Ovary (tissue), 10 donors: ENCODE results near the gene IL15RA. TPM values are rescaled to one million over a fixed set of nuclear protein-coding genes. Genes with fewer than 3 reads are reported as not detected.

Experiments used
- DNase-seq, 5 donors: peaks; one replicate each; pipeline ENCODE4 v3.0.0-alpha.2; 2019 to 2020
- H3K27ac ChIP-seq, 2 donors: fragments of 200-600 bp; one replicate each; pipeline versions ENCODE4 v1.5.1 to v1.8.0; 2019 to 2022
- H3K27me3 ChIP-seq: fragments of 200-600 bp; one replicate; pipeline ENCODE4 v1.8.0; 2022
- H3K36me3 ChIP-seq: fragments of 200-600 bp; sonication (generic); one replicate; pipeline ENCODE4 v1.5.1; 2019
- H3K4me1 ChIP-seq: one replicate; pipeline ENCODE4 v1.8.1; 2013; ENCODE audit warnings: mild to moderate bottlenecking, moderate library complexity; ENCODE audit not compliant: insufficient read depth
- H3K4me3 ChIP-seq: fragments of 200-600 bp; sonication (generic); one replicate; pipeline ENCODE4 v1.5.1; 2017
- H3K9me3 ChIP-seq, 2 donors: fragments of 200-600 bp in 1 of 2; sonication (generic) in 1 of 2; one replicate each; pipeline versions ENCODE4 v1.5.1 to v1.8.1; 2013 to 2019; ENCODE audit warnings: mild to moderate bottlenecking in 1 of 2, moderate library complexity in 1 of 2
- CTCF ChIP-seq, 3 donors: fragments of 450-650 bp in 2 of 3; fragments of 200-600 bp in 1 of 3; IDR thresholded peaks; one replicate each; pipeline versions ENCODE4 v1.5.1 to v1.8.0; 2016 to 2022; ENCODE audit warnings: antibody characterized with exemption in 3 of 3, mild to moderate bottlenecking in 1 of 3
- EP300 ChIP-seq: sonication (generic); formaldehyde crosslinking; IDR thresholded peaks from one replicate; pipeline ENCODE4 v1.6.1; 2017; ENCODE audit warnings: antibody characterized with exemption
- POLR2A ChIP-seq: fragments of 450-650 bp; IDR thresholded peaks from one replicate; pipeline ENCODE4 v1.6.1; 2017; ENCODE audit warnings: antibody characterized with exemption, mild to moderate bottlenecking, moderate library complexity
- WGBS, 3 donors: extraction: QIAGEN DNeasy Blood & Tissue Kit in 1 of 3; methylation state at CpG; one replicate each; pipeline versions ENCODE4 v1.1.5 to v1.1.7; 2013 to 2017; 5-methylcytosine and 5-hydroxymethylcytosine counted together
- intact Hi-C, 4 donors: fragments of 100-400 bp; cut with DNase I; formaldehyde crosslinking; loops; one replicate each; pipeline versions ENCODE4 v1.11.0 to v1.15.1; 2022 to 2023
- long read RNA-seq, 3 donors: library from polyadenylated mRNA in 2 of 3; unstranded in 2 of 3; transcript quantifications; one replicate each; pipeline ENCODE4 v2.0.0 and lab custom pipeline, GENCODE V29; 2021 to 2026
- polyA plus RNA-seq, 2 donors: library from polyadenylated mRNA; stranded (reverse); fragments of 200-250 nt in 1 of 2; fragments of 350-450 nt in 1 of 2; fragmentation: Illumina TruSeq in 1 of 2; extraction: RNeasy Lipid Tissue Mini Kit (QIAGEN cat#74804) in 1 of 2; gene quantifications; one replicate each; pipeline ENCODE4 v1.2.3, GENCODE V29; 2013 to 2014
- total RNA-seq, 7 donors: library from RNA; depleted of rRNA in 2 of 7; stranded (reverse); fragments of >200 nt in 2 of 7; fragmentation: NEBNext Ultra II Directional in 3 of 7; extraction: Animal tissue kit (Norgen Biotek cat#: 25700) in 3 of 7; gene quantifications; one replicate each; pipeline versions ENCODE4 v1.1.0 to v1.2.4, GENCODE V29; 2016 to 2023
- donor health status: DM: no; HTN: no; CAD: no; lungs with moderate emphysema.
- donor health status: DM: no; HTN: no; CAD: no.
- donor health status: Bipolar disorder and iron deficiency.
- donor health status: DM: yes; HTN: yes; CAD: no.
- donor health status: DM: no; HTN: no; CAD: no.
- donor health status: DM: yes; HTN: yes; CAD: no.

IL15RA gene
- 10 to 100 TPM in 1 of 7 donors, 1 to 10 TPM in 6; 2.7 to 15.2 (median 6.2) TPM for total RNA-seq
- polyA plus RNA-seq = 10 to 100 TPM in 1 of 2 donors, 1 to 10 TPM in 1; 6.3 to 10.0 TPM
- long read RNA-seq, donor 1, partial matches to known transcripts = 1 of 24 reads
- long read RNA-seq, donor 1, other reads (novel, unspliced or antisense) = 6 of 24 reads
- long read RNA-seq, donor 2 = 0 reads
- long read RNA-seq, donor 3, partial matches to known transcripts = 2 of 8 reads
- long read RNA-seq, donor 3, other reads (novel, unspliced or antisense) = 1 of 8 reads

GRCh38 chr10:5977471-5978229 lies at the start of gene IL15RA:
Gene IL15RA (minus strand): TSS chr10:5977543. CDS start chr10:5977492, 51 bp downstream.
- Histone ChIP-seq H3K4me1 (no peaks in the 10 kb centered on the region), H3K9me3 (no peaks in the 10 kb centered on the region), H3K36me3 (no peaks in the 10 kb centered on the region), H3K27me3 (no peaks in the 10 kb centered on the region), H3K27ac (peak within 1 kb of the TSS; percentile 80 to 90), H3K4me3 (peak within 1 kb of the TSS; percentile 69)
- intact Hi-C loops = no loop called here
- TF ChIP-seq EP300 (no peak), POLR2A (no peak), CTCF (IDR thresholded peaks at IDR 0.05) (peak in 1 of 3 donors; percentile 9)
- 0% methylated on average over 57 to 80 of the region's 80 CpGs for WGBS, 3 donors
- peak; percentile 50 to 70 (median 66) for DNase-seq

- intact Hi-C loops = no loop called here
- TF ChIP-seq CTCF (IDR thresholded peaks at IDR 0.05) (no peak), POLR2A (no peak), EP300 (no peak)
- H3K27me3 ChIP-seq = no peaks in the 10 kb centered on the region
- H3K4me1 ChIP-seq = no peaks in the 10 kb centered on the region
- no peak for DNase-seq
- WGBS, 3 donors = 86 to 94% (median 89%) methylated on average over 6 of the region's 6 CpGs
- H3K4me3 ChIP-seq = no peak overlapping the region
- H3K27ac ChIP-seq = no peak overlapping the region
- H3K9me3 ChIP-seq = no peaks in the 10 kb centered on the region
- H3K36me3 ChIP-seq = no peaks in the 10 kb centered on the region
Measured at GRCh38 chr10:6025683-6026255, 48.4 kb upstream of the IL15RA start.

GRCh38 chr10:6024334-6024682 lies 47.0 kb upstream of the IL15RA start:
- TF ChIP-seq CTCF (IDR thresholded peaks at IDR 0.05) = no peak
- TF ChIP-seq POLR2A = no peak
- no peak for TF ChIP-seq EP300
- H3K27me3 ChIP-seq = no peaks in the 10 kb centered on the region
- H3K36me3 ChIP-seq = no peaks in the 10 kb centered on the region
- no peaks in the 10 kb centered on the region for H3K9me3 ChIP-seq
- DNase-seq = no peak
- H3K27ac ChIP-seq = no peak overlapping the region
- H3K4me3 ChIP-seq = no peak overlapping the region
- H3K4me1 ChIP-seq = no peaks in the 10 kb centered on the region
- intact Hi-C loops = no loop called here
- WGBS, 3 donors = 83 to 92% (median 88%) methylated on average over 10 of the region's 10 CpGs

GRCh38 chr10:6023661-6024333 lies 46.5 kb upstream of the IL15RA start:
- WGBS, 3 donors = 73 to 81% (median 76%) methylated on average over 12 of the region's 12 CpGs
- Histone ChIP-seq H3K4me3 (no peak overlapping the region), H3K9me3 (no peaks in the 10 kb centered on the region), H3K4me1 (peaks cover under 1% of the 10 kb centered on the region), H3K27me3 (no peaks in the 10 kb centered on the region), H3K36me3 (no peaks in the 10 kb centered on the region), H3K27ac (no peak overlapping the region)
- TF ChIP-seq CTCF (IDR thresholded peaks at IDR 0.05) (no peak), POLR2A (no peak), EP300 (no peak)
- intact Hi-C loops = no loop called here
- DNase-seq = no peak
